SU-DHL-6 (cell line): Measurements from ENCODE around the gene CALCR.

Source experiments
- H2AFZ ChIP-seq: fragments of 200-600 bp; sonication (generic); 2 replicates; pipeline ENCODE4 v1.6.1; 2014; ENCODE audit warnings: low read depth, mild to moderate bottlenecking, moderate library complexity, mixed read lengths, antibody characterized with exemption, low read length; ENCODE audit not compliant: severe bottlenecking
- H3F3A ChIP-seq: fragments of 200-600 bp; shearing (Covaris generic); 2 replicates; pipeline ENCODE4 v1.6.0; 2016; ENCODE audit warnings: antibody characterized with exemption, mild to moderate bottlenecking; ENCODE audit not compliant: insufficient read depth
- H3K27ac ChIP-seq: fragments of 200-600 bp; sonication (generic); 2 replicates; pipeline ENCODE4 v1.5.1; 2016; ENCODE audit warnings: low read depth, mild to moderate bottlenecking, low read length, moderate library complexity, mixed read lengths
- H3K27me3 ChIP-seq: fragments of 200-600 bp; sonication (generic), shearing (Covaris generic); 2 replicates; pipeline ENCODE4 v1.6.0; 2014; ENCODE audit warnings: mild to moderate bottlenecking, low read length
- H3K36me3 ChIP-seq: fragments of 200-600 bp; sonication (generic); 2 replicates; pipeline ENCODE4 v1.6.1; 2014; ENCODE audit warnings: mild to moderate bottlenecking, low read length, mixed read lengths
- H3K4me2 ChIP-seq: fragments of 300-600, 200-600 bp; shearing (Covaris generic), sonication (generic); 2 replicates; pipeline ENCODE4 v1.6.0; 2014; ENCODE audit warnings: low read length, low read depth, mild to moderate bottlenecking; ENCODE audit not compliant: poor library complexity, severe bottlenecking
- H3K4me3 ChIP-seq: fragments of 200-600 bp; sonication (generic); 2 replicates; pipeline ENCODE4 v1.5.1; 2014; ENCODE audit warnings: antibody characterized with exemption, low read length, mild to moderate bottlenecking, mixed read lengths; ENCODE audit not compliant: insufficient read depth, poor library complexity, severe bottlenecking
- H3K79me2 ChIP-seq: fragments of 200-600 bp; sonication (generic); 2 replicates; pipeline ENCODE4 v1.6.1; 2014; ENCODE audit warnings: mild to moderate bottlenecking, low read length, moderate library complexity; ENCODE audit not compliant: insufficient read depth
- H3K9ac ChIP-seq: fragments of 200-600 bp; sonication (generic); 2 replicates; pipeline ENCODE4 v1.7.0; 2014; ENCODE audit warnings: mild to moderate bottlenecking, low read length
- H3K9me2 ChIP-seq: fragments of 200-600 bp; sonication (generic); replicated peaks from 2 replicates; pipeline ENCODE4 v1.6.1; 2014; ENCODE audit warnings: low read length; ENCODE audit not compliant: insufficient read depth
- H3K9me3 ChIP-seq: fragments of 200-600 bp; sonication (generic); 2 replicates; pipeline ENCODE4 v1.6.1; 2014; ENCODE audit warnings: low read length, mixed read lengths; ENCODE audit not compliant: insufficient read depth
- H4K20me1 ChIP-seq: fragments of 200-600 bp; sonication (generic); 2 replicates; pipeline ENCODE4 v1.6.1; 2014; ENCODE audit warnings: low read depth, mild to moderate bottlenecking, antibody characterized with exemption, low read length, moderate library complexity, mixed read lengths
- EZH2phosphoT487 ChIP-seq: fragments of 200-600 bp; sonication (generic), shearing (Covaris generic); conservative IDR thresholded peaks from 2 replicates; pipeline ENCODE4 v1.6.1; 2018; ENCODE audit warnings: mild to moderate bottlenecking, antibody characterized with exemption, low read length, moderate library complexity, mixed read lengths
- TF ChIP-seq, protein P1 (sequence below): fragments of 200-600 bp; sonication (generic); IDR thresholded peaks from one replicate; pipeline ENCODE4 v1.5.1; 2017; ENCODE audit warnings: antibody characterized with exemption, mild to moderate bottlenecking, low read length, moderate library complexity; ENCODE audit not compliant: insufficient read depth, poor library complexity, severe bottlenecking

Gene CALCR

DNA sequence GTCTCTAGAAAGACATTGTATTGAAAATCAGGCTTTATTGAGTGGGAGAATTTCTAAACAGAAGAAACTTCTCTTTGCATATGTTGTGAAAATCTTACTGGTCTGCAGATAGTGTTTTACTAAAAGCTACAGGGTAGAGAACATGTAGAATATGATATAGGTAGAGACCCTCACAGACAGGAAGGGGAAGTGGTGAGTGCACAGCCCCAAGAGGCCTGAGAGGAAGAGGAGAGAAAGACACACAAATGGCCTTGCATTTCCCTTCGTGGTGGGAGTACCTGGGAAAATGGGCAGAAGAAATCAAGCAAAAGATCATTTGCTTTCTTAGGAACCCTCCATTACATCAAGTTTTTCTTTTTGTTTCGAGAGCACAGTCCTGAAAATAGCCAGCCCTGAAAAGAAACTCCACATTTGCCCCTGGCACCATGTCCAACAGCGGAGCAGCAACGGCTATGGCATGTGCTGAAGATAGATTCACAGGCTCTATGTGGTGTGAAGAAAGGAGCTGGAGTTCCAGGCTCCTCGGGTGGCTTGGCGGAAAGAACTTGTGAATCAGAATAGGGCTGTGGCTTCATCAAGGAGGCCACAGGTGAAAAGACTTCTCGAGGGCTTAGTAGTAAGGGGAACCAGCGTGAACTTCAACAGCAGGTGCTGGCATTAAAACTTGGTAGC lies 143.5 kb downstream of the CALCR start:
- TF ChIP-seq, protein P1, sequence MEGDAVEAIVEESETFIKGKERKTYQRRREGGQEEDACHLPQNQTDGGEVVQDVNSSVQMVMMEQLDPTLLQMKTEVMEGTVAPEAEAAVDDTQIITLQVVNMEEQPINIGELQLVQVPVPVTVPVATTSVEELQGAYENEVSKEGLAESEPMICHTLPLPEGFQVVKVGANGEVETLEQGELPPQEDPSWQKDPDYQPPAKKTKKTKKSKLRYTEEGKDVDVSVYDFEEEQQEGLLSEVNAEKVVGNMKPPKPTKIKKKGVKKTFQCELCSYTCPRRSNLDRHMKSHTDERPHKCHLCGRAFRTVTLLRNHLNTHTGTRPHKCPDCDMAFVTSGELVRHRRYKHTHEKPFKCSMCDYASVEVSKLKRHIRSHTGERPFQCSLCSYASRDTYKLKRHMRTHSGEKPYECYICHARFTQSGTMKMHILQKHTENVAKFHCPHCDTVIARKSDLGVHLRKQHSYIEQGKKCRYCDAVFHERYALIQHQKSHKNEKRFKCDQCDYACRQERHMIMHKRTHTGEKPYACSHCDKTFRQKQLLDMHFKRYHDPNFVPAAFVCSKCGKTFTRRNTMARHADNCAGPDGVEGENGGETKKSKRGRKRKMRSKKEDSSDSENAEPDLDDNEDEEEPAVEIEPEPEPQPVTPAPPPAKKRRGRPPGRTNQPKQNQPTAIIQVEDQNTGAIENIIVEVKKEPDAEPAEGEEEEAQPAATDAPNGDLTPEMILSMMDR, result no peak
- TF ChIP-seq EZH2phosphoT487, result no peak
- Histone ChIP-seq H3K36me3 (no peaks in the 10 kb centered on the region), H3K9ac (no peak overlapping the region), H3K27ac (no peak overlapping the region), H3K27me3 (no peaks in the 10 kb centered on the region), H3K4me2 (no peak overlapping the region), H3F3A (no peaks in the 10 kb centered on the region), H4K20me1 (no peaks in the 10 kb centered on the region), H3K9me2 (no peaks in the 10 kb centered on the region), H3K79me2 (no peaks in the 10 kb centered on the region), H2AFZ (no peak overlapping the region), H3K4me3 (no peak overlapping the region), H3K9me3 (no peaks in the 10 kb centered on the region)

DNA sequence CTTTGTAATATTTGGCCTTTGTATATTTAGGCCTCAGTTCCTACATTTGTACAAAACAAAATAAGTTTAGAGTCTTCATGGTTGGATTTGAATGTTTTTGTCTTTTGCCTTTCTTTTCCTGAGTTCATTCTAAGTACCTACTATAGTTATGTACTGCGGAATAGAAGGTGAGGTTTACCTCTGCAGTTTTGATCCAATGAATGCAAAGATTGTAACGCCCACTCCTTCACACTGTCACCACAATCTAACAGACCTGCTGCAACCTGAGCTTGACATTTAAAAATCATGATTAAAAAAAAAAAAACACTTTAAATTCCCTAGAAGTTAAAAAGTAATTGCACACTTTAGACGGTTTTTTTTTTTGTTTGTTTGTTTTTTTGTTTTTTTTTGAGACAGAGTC lies 145.0 kb downstream of the CALCR start:
- Histone ChIP-seq H3K9me3 (no peaks in the 10 kb centered on the region), H4K20me1 (no peaks in the 10 kb centered on the region), H3K27ac (no peak overlapping the region), H3F3A (no peaks in the 10 kb centered on the region), H3K9ac (no peak overlapping the region), H3K9me2 (no peaks in the 10 kb centered on the region), H3K27me3 (no peaks in the 10 kb centered on the region), H3K4me3 (no peak overlapping the region), H3K79me2 (no peaks in the 10 kb centered on the region), H3K4me2 (no peak overlapping the region), H3K36me3 (no peaks in the 10 kb centered on the region), H2AFZ (no peak overlapping the region)
- TF ChIP-seq, protein P1, result no peak
- TF ChIP-seq EZH2phosphoT487, result no peak

DNA sequence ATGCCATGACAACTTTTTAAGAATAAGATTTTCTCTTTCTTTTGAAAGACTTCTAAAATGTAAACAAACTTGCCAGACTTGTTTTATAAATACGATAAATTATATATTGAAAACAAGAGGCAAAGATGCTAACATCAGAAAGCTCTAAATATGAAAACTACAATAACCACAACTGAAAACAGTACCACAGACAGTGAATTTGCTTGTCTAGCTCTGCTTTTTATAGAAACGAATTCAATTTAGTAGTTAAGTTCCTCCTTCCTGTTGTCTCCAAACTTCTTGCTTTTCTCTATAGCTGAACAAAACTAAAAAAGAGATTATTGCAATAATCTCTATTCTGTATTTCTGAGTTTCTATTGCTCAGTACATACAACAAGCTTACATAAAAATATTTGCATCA lies 147.4 kb downstream of the CALCR start:
- Histone ChIP-seq H3K27ac (no peak overlapping the region), H3K9ac (no peak overlapping the region), H3K27me3 (no peaks in the 10 kb centered on the region), H3F3A (no peaks in the 10 kb centered on the region), H3K9me2 (no peaks in the 10 kb centered on the region), H3K79me2 (no peaks in the 10 kb centered on the region), H4K20me1 (no peaks in the 10 kb centered on the region), H3K4me3 (no peak overlapping the region), H3K4me2 (no peak overlapping the region), H3K9me3 (no peaks in the 10 kb centered on the region), H2AFZ (no peak overlapping the region), H3K36me3 (no peaks in the 10 kb centered on the region)
- TF ChIP-seq, protein P1, result no peak
